NCI-H2227 (cell line): Measurements from ENCODE around the gene C1QTNF3.

Experiments used
- DNase-seq: peaks from one replicate; lab custom pipeline; 2025; ENCODE audit not compliant: unreplicated experiment; lab: John Stamatoyannopoulos, UW

Gene C1QTNF3

DNA sequence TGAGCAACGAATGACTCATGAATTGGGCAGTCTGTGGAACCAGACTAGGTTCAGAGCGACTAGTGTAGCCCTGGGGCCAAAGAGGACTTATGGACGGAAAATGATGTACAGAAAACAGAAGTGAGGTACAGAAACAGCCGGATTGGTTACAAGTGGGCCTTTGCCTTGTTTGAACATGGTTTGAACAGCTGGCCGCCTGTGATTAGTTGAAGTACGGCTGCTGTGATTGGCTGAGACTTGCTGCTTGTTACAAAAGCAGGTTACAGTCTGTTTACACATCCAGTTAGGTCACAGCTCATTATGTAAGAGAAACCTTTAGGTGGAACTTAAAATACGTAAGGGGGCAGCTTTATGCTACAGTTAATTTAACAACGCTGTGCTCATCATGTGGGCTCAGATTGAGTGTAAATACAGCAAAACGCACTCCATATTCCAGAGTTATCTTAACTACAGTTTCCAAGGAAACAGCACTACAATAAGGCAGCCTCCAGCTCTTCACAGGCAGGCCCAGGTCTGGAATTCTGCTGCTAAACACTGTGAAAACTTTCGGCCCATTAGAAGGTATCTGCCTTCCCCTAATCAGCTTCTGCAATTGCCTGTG is 41.7 kb downstream of the C1QTNF3 start:
- peak; percentile 85 for DNase-seq

DNA sequence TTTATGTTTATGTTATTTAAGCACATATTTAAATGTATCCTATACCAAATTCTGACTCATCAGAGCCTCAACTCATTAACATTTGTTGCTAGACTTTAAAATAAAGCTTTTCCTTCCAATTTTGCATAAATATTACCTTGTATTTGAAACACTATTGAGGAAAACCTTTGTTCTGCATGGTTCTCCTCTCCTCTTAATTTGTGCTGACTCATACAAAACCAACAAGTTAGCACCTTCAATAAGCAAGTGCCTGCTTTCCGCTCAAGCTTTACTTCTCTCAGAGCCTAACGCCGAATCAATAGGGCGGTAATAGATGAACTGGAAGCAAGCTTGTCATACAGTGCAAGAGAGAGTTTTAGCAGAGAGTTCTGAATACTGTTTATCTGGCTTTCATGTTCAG is 43.0 kb downstream of the C1QTNF3 start:
- no peak for DNase-seq

DNA sequence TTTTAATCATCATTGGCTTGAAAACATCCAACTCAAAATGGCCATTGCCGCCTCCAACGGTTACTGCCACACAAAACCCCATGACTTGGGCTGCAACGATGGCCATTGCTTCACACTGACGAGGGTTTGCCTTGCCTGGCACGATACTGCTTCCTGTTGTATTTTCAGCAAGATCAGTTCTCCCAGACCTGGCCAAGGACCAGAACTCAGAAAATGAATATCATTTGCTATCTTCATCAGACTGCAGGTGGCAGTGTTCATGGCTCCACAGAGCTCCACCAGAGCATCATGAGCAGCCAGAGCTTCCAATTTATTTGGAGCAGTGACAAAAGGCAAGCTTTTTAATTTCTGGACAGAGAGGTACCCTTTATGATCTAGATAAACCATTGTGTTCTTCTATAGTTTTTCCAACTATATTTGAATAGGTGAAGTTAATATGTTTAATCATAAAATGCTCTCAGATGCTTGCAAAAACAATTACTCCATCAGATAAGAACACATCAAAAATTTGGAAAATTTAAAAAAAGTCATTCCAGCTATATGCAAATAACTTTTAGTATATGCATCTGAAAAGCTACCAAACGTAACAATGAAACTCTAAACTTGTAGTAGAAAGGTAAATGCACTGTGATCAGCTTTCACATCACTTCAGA is 45.6 kb downstream of the C1QTNF3 start:
- DNase-seq: peak; percentile 74

DNA sequence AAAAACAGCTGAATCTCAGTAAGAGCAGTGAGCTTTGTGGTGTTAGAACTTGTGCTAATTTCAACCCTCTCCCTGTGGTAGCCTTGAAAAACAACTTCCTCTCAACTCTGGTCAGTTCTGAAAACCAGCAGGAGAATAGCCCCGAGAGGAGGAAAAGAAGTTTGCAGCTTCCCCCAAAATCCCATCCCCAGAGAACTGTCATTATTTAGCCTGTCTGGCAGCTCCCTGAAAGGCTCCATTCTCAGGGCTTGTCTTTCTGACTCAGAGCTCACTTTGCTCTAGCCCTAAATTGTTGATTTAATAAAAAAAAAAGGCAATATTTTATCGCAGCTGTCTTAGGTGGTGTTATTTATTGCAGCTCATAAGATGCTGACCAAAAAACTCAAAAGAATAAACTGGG is 47.1 kb downstream of the C1QTNF3 start:
- DNase-seq: no peak

DNA sequence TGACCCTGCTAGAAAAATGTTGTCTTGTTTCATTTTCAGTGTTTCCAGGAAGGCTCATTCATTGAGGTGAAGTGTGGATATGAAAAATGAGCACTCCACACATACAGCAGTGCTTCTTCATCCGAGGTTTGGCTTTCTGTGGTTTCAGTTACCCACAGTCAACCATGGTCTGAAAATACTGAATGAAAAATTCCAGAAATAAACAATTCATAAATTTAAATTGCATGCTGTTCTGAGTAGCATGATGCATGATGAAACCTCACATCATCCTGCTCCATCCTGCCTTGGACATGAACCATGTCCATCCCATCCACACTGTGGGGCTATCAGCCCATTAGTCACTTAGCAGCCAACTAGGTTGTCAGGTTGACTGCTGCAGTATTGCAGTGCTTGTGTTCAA is 48.2 kb downstream of the C1QTNF3 start:
- DNase-seq: no peak

DNA sequence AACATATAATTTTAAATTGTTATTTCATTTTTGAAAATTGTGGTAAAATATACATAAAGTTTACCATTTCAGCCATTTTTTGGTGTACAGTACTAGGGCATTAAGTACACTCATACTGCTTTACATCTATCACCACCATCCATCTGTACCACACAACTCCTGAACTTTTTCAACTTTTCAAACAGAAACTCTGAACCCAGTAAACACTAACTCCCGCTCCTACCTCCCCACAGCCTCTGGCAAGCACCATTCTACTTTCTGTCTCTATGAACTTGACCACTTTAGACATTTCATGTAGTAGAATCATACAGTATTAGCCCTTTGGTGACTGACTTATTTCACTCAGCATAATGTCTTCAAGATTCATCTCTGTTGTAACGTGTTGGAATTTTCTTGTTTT is 50.1 kb downstream of the C1QTNF3 start:
- no peak for DNase-seq

DNA sequence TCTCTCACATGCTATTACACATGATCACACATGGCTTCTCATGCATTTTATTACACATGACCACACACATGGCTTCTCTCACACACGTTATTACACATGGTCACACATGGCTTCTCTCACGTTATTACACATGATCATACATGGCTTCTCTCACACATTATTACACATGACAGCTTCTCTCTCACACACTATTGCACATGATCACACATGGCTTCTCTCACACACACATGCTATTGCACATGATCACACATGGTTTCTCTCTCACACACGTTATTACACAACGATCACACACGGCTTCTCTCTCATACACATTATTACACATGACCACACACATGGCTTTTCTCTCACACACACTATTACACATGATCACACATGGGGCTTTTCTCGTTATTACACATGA is 57.6 kb downstream of the C1QTNF3 start:
- no peak for DNase-seq

DNA sequence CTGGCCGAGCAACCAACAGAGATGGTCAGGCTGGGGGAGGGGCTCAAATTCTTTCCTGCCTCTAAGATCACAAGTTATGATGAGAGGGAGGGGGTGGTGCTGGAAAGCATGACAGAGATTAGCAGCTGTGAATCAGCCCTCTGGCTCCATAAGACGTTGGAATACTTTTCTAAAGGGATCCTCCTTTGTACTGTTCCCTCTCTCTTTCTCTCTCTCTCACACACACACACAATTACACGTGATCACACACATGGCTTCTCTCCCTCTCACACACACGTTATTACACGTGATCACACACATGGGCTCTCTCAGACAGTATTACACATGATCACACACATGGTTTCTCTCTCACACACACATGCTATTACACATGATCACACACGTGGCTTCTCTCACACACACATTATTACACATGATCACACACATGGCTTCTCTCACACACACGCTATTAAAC is 58.3 kb downstream of the C1QTNF3 start, which contains the start of gene SLC45A2:
SLC45A2 (minus strand) TSS at position 23 of the 454 bp plus-strand sequence. CDS start 110 bp downstream, outside the sequence.
- DNase-seq: no peak

DNA sequence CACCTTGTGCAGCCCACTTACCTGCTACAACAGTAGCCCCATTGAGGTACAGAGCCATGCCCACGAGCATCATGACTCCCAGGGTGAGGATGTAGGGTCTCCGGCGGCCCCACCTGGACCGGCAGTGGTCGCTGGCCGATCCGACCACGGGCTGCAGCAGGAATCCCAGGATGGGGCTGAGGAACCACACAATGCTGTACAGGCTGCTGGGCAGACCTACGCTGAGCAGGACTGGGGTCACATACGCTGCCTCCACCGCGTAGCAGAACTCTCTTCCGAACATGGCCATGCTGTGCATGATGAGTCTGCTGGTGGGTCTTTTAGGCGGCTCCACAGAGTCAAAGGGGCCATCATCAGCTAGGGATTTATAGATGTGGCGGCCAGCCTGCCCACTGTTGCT is 58.8 kb downstream of the C1QTNF3 start:
- no peak for DNase-seq

DNA sequence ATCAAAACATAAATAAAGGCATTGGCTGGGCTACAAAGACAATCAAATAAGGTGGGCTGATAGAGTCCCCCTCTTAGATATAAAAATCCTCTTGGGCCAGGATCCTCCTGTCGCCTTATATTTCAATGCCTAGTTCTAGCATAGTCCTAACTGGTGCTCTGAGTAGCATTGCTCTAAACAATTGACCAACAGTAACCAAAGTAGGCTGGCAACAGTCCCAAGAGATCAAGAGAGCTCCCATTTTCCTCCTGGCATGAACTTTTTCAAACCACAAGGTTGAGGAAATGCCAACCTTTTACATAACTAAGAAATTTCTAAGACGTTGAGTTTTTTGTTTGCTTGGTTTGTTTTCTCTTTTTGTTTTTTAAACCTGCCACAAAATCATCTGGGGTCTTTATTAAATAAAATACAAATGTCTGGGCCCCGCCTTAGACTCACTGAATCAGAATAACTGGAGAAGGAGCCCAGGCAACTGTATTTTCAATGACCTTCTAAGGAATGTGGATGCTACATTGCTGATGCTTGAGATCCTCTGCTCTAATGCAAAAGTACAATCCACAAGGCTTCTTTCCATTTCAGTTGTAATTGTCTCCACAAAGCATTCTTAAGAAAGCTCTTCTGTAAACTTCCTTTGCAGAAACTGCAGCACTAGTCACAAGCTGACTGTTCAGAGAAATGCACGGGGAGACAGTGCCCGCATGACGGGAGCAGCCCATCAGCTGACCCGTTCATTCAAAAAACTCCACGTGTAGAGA is 61.4 kb downstream of the C1QTNF3 start:
- no peak for DNase-seq

DNA sequence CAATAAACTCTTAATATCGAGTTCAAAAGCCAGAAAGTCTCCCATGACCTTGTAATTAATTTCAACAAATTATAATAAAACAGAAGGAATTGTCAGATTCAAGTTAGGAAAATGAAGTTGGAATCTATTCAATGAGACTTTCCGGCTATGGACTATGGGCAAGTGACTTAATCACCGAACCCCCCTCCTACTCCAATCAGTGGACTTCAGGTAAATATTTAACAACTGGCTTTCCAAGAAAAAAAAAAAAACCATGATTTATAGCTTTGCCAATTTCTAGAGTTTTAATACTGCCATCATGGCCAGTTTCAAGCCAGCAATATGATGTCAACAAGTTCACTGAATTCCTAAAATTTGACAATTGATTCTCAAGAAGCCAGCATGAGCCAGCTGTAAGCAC is 63.0 kb downstream of the C1QTNF3 start:
- DNase-seq: no peak

DNA sequence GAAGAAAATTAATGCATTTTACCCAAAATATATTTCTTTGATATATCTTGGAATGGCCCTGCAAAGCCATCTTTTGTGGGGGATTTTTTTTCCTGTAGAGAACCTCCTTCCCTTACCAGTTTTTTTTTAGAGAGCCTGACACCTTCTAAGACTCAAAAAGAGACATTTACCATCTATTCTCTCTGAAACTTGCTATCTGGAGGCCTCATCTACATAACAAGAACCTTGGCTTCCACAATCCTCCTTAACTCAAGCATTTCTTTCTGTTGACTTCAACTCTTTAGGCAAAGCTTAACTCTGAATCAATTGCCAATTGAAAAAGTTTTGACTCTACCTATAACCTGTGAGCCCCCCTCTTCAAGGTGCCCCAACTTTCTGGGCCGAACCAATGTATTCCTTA is 64.7 kb downstream of the C1QTNF3 start:
- no peak for DNase-seq

DNA sequence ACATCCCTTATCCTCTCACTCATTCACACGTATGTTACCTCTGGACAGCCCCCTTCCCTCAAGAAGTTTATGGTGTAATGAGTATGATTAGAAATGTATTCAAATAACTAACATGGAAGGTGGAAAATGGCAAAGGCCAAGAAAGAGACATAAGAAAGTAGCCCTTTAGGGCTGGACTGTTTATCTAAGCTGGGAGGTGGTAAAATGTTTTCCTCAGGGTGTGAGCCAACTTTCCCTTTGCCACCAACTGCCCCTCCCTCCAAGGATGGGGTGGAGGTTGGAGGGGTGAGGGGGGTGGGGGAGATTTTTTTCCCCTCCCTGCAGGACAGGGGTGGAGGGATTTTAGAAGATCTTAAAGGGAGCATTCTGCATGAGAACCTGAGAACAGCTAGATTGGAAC is 66.7 kb downstream of the C1QTNF3 start:
- no peak for DNase-seq

DNA sequence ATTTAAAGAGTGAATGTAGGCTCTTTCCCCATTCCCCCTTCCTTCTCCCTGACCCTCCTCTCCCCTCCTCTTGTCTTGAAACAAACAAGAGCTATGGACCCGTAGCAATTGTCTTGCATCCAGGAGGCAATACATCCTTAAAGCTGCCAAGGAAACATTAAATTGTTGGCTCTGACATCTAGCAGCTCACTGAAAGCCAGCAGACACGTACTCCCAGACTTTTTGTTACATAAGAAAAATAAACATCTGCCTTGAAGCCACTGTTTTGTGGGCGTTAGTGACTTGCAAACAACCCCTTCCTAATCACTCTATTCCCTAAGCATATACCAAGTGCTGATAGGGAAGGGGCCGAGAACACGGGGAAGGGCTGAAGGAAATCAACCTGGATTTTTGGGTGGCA is 67.2 kb downstream of the C1QTNF3 start:
- DNase-seq: no peak

DNA sequence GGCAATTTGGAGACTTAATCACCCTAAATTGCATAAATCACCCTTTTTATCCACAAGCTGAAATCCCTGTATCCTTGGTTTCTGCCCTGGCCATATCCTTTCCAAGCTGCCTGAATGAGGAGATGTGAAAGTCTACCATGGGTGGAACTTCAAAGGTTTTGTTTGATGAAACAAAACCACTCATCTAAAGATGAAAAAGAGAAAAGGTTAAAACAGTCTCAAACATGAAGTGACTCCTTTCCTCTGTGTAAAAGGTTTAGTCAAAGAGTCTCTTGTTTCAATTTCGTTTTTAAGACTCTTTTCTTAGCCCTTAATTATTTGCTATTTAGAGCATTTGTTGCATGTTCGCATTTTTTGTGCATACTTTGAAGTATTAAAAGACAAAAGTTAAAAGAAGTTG is 69.7 kb downstream of the C1QTNF3 start:
- DNase-seq: no peak

DNA sequence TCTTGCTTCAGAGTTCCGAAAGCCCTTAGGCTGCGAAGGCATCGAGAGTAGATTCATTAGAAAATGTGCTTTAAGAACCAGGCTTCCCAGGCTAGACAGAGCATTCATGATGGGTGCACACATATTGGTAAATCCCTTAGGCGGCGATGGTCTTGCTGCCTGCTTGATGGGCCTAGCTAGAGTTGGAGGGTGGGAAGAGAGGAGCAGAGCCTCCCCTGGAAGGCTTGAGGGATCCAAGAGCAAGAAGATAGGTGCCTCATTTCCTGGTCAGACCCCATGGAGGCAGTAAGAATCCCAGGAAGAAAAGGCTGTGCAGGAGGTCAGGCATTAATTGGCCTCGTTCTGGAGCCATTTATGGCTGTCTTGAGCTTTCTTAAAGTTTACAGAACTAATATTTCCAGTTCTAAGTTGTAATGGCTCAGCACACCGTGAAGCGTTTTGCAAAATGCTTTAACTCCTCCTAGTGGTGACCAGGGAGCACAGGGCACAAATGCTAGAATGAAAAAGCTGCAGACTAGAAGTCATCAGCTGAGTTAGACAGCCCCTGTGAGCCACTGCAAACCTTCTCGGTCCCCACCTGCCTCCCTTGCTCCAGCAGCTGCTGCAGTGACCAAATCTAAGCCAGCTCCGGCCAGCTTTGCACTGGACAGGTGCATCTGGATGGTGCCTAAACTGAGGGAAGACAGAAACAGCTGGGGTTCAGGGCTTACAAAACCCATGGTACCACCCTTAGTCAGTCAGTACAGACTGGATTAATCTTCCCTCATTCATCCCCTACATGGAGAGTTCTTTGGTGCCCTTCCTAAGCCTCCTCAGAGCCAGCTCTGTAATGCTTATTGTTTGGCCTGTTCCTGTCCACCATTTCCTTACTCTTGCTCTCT is 73.2 kb downstream of the C1QTNF3 start:
- peak; percentile 9 for DNase-seq

DNA sequence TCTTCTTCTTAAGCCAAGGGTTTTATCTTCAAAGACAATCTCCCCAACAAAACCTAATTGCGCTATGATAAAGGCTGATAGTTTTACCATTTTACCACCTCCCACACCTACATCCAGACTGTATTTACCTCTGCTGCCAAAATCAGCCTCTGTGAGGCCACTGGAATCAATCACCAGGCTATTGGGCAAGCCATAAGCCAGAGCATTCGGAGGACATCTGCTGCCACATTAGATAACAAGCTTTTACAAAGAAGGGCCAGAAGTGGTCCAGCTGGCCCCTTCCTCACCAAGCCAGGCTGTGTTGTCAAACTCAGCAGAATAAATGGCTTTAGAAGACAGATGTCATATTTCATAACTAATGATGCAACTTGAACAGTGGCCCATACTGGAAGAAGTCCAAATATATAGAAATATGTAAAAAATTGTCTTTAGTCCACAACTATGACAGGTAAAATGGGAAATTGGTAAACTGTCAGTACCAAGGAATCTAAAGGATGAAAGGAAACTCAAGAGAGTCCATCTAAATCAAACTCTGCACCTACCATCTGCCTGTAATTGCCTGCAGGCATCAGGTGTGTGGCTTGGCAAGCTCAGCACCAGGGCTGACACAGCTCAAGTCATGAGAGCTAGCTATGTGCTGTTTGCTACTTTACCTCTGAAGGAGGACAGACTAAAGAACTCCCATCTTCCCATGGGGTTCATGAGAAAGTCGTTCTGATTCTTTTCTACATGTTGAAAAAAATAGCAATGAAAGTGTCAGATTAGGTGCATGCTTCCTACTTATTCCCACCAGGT is 74.6 kb downstream of the C1QTNF3 start:
- DNase-seq: no peak
